ENCODE data around the gene COL9A2.

COL9A2 gene

GRCh38 chr1:40303051-40303771, 13.9 kb downstream of the COL9A2 start:
- Histone ChIP-seq H3K27ac (no peak overlapping the region), H3K9ac (ENCODE audit: insufficient read length) (no peak overlapping the region), H3K9me3 (ENCODE audit: low read depth, low read length) (no peaks in the 10 kb centered on the region), H3K4me3 (no peak overlapping the region), H3K36me3 (ENCODE audit: insufficient read depth, low read length) (no peaks in the 10 kb centered on the region)
- no peak for DNase-seq (ENCODE audit: low read depth, low spot score)
- TF ChIP-seq FOXP2 (optimal IDR thresholded peaks at IDR 0.05; ENCODE audit: control extremely low read depth, extremely low read length, insufficient read depth): no peak
- no peak for TF ChIP-seq POLR2AphosphoS5 (IDR thresholded peaks at IDR 0.05; ENCODE audit: borderline replicate concordance, low read depth, low read length)
- TF ChIP-seq EZH2 (IDR thresholded peaks at IDR 0.05): no peak

GRCh38 chr1:40302475-40302874, 14.6 kb downstream of the COL9A2 start:
- Histone ChIP-seq H3K9ac (ENCODE audit: insufficient read length) (no peak overlapping the region), H3K27ac (no peak overlapping the region), H3K36me3 (ENCODE audit: insufficient read depth, low read length) (no peaks in the 10 kb centered on the region), H3K4me3 (no peak overlapping the region), H3K9me3 (ENCODE audit: low read depth, low read length) (no peaks in the 10 kb centered on the region)
- no peak for DNase-seq (ENCODE audit: low read depth, low spot score)
- TF ChIP-seq FOXP2 (optimal IDR thresholded peaks at IDR 0.05; ENCODE audit: control extremely low read depth, extremely low read length, insufficient read depth): no peak
- TF ChIP-seq EZH2 (IDR thresholded peaks at IDR 0.05): no peak
- no peak for TF ChIP-seq POLR2AphosphoS5 (IDR thresholded peaks at IDR 0.05; ENCODE audit: borderline replicate concordance, low read depth, low read length)

GRCh38 chr1:40301541-40302299, 15.4 kb downstream of the COL9A2 start:
- TF ChIP-seq FOXP2 (optimal IDR thresholded peaks at IDR 0.05; ENCODE audit: control extremely low read depth, extremely low read length, insufficient read depth) (no peak), EZH2 (IDR thresholded peaks at IDR 0.05) (no peak), POLR2AphosphoS5 (IDR thresholded peaks at IDR 0.05; ENCODE audit: borderline replicate concordance, low read depth, low read length) (no peak)
- no peak for DNase-seq (ENCODE audit: low read depth, low spot score)
- Histone ChIP-seq H3K9me3 (ENCODE audit: low read depth, low read length) (no peaks in the 10 kb centered on the region), H3K4me3 (no peak overlapping the region), H3K9ac (ENCODE audit: insufficient read length) (no peak overlapping the region), H3K36me3 (ENCODE audit: insufficient read depth, low read length) (no peaks in the 10 kb centered on the region), H3K27ac (no peak overlapping the region)

GRCh38 chr1:40301066-40301465, 16.0 kb downstream of the COL9A2 start:
- no peaks in the 10 kb centered on the region for H3K36me3 ChIP-seq (ENCODE audit: insufficient read depth, low read length)
- TF ChIP-seq FOXP2 (optimal IDR thresholded peaks at IDR 0.05; ENCODE audit: control extremely low read depth, extremely low read length, insufficient read depth): no peak
- no peak for TF ChIP-seq POLR2AphosphoS5 (IDR thresholded peaks at IDR 0.05; ENCODE audit: borderline replicate concordance, low read depth, low read length)
- TF ChIP-seq EZH2 (IDR thresholded peaks at IDR 0.05): no peak
- no peaks in the 10 kb centered on the region for H3K9me3 ChIP-seq (ENCODE audit: low read depth, low read length)
- H3K27ac ChIP-seq: no peak overlapping the region
- no peak overlapping the region for H3K4me3 ChIP-seq
- DNase-seq (ENCODE audit: low read depth, low spot score): no peak
- no peak overlapping the region for H3K9ac ChIP-seq (ENCODE audit: insufficient read length)

- H3K4me3 ChIP-seq: no peak overlapping the region
- H3K36me3 ChIP-seq (ENCODE audit: insufficient read depth, low read length): no peaks in the 10 kb centered on the region
- TF ChIP-seq POLR2AphosphoS5 (IDR thresholded peaks at IDR 0.05; ENCODE audit: borderline replicate concordance, low read depth, low read length): no peak
- TF ChIP-seq FOXP2 (optimal IDR thresholded peaks at IDR 0.05; ENCODE audit: control extremely low read depth, extremely low read length, insufficient read depth): no peak
- TF ChIP-seq EZH2 (IDR thresholded peaks at IDR 0.05): no peak
- H3K9ac ChIP-seq (ENCODE audit: insufficient read length): no peak overlapping the region
- DNase-seq (ENCODE audit: low read depth, low spot score): no peak
- H3K27ac ChIP-seq: no peak overlapping the region
- H3K9me3 ChIP-seq (ENCODE audit: low read depth, low read length): no peaks in the 10 kb centered on the region
Observed at GRCh38 chr1:40300651-40301050, 16.4 kb downstream of the COL9A2 start.

GRCh38 chr1:40300249-40300567, 16.9 kb downstream of the COL9A2 start:
- TF ChIP-seq EZH2 (IDR thresholded peaks at IDR 0.05): no peak
- TF ChIP-seq POLR2AphosphoS5 (IDR thresholded peaks at IDR 0.05; ENCODE audit: borderline replicate concordance, low read depth, low read length): no peak
- no peak for TF ChIP-seq FOXP2 (optimal IDR thresholded peaks at IDR 0.05; ENCODE audit: control extremely low read depth, extremely low read length, insufficient read depth)
- Histone ChIP-seq H3K4me3 (no peak overlapping the region), H3K27ac (no peak overlapping the region), H3K9me3 (ENCODE audit: low read depth, low read length) (no peaks in the 10 kb centered on the region), H3K9ac (ENCODE audit: insufficient read length) (no peak overlapping the region), H3K36me3 (ENCODE audit: insufficient read depth, low read length) (no peaks in the 10 kb centered on the region)
- no peak for DNase-seq (ENCODE audit: low read depth, low spot score)

- Histone ChIP-seq H3K27ac (no peak overlapping the region), H3K36me3 (ENCODE audit: insufficient read depth, low read length) (peaks cover under 1% of the 10 kb centered on the region), H3K9ac (ENCODE audit: insufficient read length) (no peak overlapping the region), H3K4me3 (no peak overlapping the region), H3K9me3 (ENCODE audit: low read depth, low read length) (no peaks in the 10 kb centered on the region)
- no peak for DNase-seq (ENCODE audit: low read depth, low spot score)
- TF ChIP-seq EZH2 (IDR thresholded peaks at IDR 0.05): no peak
- TF ChIP-seq POLR2AphosphoS5 (IDR thresholded peaks at IDR 0.05; ENCODE audit: borderline replicate concordance, low read depth, low read length): no peak
- TF ChIP-seq FOXP2 (optimal IDR thresholded peaks at IDR 0.05; ENCODE audit: control extremely low read depth, extremely low read length, insufficient read depth): no peak
Observed at GRCh38 chr1:40299366-40300248, 17.5 kb downstream of the COL9A2 start.

- Histone ChIP-seq H3K9ac (ENCODE audit: insufficient read length) (no peak overlapping the region), H3K27ac (no peak overlapping the region), H3K4me3 (no peak overlapping the region), H3K36me3 (ENCODE audit: insufficient read depth, low read length) (peaks cover 45% of the 10 kb centered on the region), H3K9me3 (ENCODE audit: low read depth, low read length) (no peaks in the 10 kb centered on the region)
- no peak for TF ChIP-seq POLR2AphosphoS5 (IDR thresholded peaks at IDR 0.05; ENCODE audit: borderline replicate concordance, low read depth, low read length)
- TF ChIP-seq FOXP2 (optimal IDR thresholded peaks at IDR 0.05; ENCODE audit: control extremely low read depth, extremely low read length, insufficient read depth): no peak
- TF ChIP-seq EZH2 (IDR thresholded peaks at IDR 0.05): no peak
- no peak for DNase-seq (ENCODE audit: low read depth, low spot score)
Observed at GRCh38 chr1:40291293-40291692, 25.8 kb downstream of the COL9A2 start.
